Stimulated activated naive CD4-positive, alpha-beta T cell (primary cell): Measurements from ENCODE around the gene OR2D2.
"Not testable (repeated sequence)": the region's sequence is repeated elsewhere in the genome, so short reads cannot be mapped to it uniquely, and the experiment has no call there.

Experiments used
- DNase-seq, 6 experiments: peaks; one replicate each; lab custom pipeline; 2025; lab: John Stamatoyannopoulos, UW

The OR2D2 gene, protein sequence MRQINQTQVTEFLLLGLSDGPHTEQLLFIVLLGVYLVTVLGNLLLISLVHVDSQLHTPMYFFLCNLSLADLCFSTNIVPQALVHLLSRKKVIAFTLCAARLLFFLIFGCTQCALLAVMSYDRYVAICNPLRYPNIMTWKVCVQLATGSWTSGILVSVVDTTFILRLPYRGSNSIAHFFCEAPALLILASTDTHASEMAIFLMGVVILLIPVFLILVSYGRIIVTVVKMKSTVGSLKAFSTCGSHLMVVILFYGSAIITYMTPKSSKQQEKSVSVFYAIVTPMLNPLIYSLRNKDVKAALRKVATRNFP

DNA sequence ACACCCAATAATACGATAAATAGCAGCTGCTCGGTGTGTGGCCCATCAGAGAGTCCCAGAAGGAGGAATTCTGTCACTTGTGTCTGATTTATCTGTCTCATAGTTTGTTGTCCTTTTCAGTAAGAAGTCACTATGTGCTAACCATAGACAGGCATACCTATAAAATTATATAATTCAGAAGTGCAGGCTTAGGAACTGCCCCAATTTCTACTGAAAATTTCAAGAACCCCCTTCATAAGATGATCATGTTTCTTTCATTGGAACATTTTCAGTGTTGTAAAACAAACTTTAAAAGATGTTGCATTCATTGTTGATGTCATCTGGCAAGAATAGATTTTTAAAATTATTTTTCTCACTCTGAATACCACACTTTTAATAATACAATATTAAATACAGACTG lies at the start of gene OR2D2:
Gene OR2D2 (minus strand): TSS at position 101 of the 400 bp plus-strand sequence. CDS start 0 bp downstream, at position 101.
- no peak for DNase-seq

DNA sequence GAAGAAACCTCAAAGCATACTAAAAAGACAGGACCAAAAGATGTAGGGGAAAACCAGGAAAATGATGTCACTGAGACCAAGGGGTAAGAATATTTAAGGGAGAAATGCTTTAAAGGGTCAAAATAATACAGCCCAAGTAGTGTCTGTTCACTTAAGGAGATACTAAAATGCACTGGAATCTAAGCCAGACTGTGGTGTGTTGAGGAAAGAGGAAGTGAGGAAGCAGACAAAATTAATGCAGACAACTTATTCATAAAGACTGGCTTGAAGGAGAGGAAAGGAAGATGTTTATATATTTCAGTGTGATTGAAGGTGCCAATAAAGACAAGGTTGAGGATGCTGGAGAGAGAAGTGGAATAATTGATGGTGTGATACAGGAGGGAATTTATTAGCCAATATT lies 49.7 kb upstream of the OR2D2 start:
- DNase-seq: no peak

- DNase-seq: peak in 2 of 6 experiments; percentile 3 to 13
Observed at GRCh38 chr11:6932145-6932544, 39.8 kb upstream of the OR2D2 start.

- no peak for DNase-seq
Observed at GRCh38 chr11:6931146-6931713, 38.9 kb upstream of the OR2D2 start.

DNA sequence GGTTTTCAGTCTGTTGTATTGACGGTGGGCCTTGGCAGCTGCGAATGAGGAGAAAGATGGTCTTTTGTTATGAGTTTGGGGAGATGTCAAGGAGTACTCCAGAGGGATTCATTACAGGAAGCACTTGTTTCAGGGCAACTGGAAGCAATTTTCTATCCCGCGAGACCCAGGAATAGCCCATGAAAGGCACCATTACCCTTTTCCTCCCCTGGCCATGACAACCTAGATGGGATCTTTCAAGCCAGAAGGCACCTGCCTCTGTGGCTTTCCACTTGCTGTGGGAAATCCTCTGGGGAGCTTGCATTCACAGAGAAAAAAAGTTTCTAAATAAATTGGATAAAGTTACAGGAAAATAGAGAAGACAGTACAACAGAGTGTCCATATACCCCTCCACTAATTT lies 36.6 kb upstream of the OR2D2 start:
- no peak for DNase-seq

- no peak for DNase-seq
Observed at GRCh38 chr11:6927030-6927617, 34.8 kb upstream of the OR2D2 start.

GRCh38 chr11:6926208-6927029 lies 34.1 kb upstream of the OR2D2 start, which contains the start of gene ZNF215:
Gene ZNF215 (plus strand): TSS chr11:6926426. CDS start chr11:6932273, 5,847 bp downstream.
- DNase-seq: peak in 4 of 6 experiments; percentile 19 to 37 (median 25)

DNA sequence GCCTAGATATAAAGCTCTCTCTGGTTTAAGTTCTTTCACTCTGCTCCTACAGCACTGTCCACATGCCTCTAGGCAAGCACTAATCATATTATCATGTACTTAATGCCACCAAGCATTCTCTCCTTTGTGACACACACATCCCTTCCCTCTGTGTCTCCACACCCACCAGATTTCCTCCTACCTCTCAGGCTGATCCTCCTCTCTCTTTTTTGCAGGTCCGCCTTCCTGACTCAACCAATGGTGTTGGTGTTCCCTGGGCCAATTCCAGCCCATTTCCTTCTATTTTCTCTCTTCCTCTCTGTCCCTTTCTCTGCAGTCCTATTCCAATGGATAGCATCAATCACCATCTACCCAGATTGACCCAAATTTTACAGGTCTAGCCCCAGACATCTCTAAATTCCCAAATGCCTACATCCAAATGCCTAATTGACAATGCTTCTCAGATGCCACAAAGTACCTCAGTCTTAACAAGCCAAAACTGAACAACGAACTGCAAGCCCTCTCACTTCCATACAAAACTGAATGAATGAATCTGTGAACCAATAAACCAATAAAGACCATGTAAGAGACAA lies 33.4 kb upstream of the OR2D2 start:
- DNase-seq: no peak

GRCh38 chr11:6925007-6925577 lies 32.8 kb upstream of the OR2D2 start:
- no peak for DNase-seq

GRCh38 chr11:6920702-6921101 lies 28.4 kb upstream of the OR2D2 start, which contains the start of gene OR2D3:
Gene OR2D3 (plus strand): TSS chr11:6921002. CDS start chr11:6921002, 0 bp downstream.
- DNase-seq: no peak

DNA sequence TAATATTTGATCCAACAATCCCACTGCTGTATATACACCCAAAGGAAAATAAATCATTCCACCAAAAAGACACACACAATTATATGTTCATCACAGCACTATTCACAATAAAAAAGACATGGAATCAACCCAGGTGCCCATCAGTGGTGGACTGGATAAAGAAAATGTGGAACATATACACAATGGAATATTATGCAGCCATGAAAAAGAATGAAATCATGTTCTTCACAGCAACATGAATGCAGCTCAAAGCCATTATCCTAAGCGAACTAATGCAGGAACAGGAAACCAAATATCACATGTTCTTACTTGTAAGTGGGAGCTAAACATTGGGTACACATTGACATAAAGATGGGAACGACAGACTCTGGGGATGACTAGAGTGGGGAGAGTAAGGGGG lies 27.4 kb upstream of the OR2D2 start:
- DNase-seq: no peak

DNA sequence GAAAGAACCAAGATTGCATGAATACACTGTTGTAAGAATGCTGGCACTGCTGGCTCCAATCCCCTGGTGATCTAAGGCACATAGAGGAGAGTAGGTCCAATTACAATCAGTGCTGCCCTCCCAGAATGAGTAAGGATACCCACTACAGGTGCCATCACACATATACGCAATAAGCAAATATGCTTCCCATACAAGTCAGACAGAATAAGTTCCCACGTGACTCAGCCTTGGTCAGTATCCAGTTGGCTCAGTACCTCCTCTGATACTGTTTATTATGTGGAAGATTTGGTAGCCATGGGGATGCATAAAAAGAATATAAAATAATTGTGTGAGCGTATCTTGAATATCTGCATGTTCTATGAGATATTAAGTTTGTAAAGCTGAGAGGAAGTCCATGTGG lies 19.6 kb upstream of the OR2D2 start:
- no peak for DNase-seq

DNA sequence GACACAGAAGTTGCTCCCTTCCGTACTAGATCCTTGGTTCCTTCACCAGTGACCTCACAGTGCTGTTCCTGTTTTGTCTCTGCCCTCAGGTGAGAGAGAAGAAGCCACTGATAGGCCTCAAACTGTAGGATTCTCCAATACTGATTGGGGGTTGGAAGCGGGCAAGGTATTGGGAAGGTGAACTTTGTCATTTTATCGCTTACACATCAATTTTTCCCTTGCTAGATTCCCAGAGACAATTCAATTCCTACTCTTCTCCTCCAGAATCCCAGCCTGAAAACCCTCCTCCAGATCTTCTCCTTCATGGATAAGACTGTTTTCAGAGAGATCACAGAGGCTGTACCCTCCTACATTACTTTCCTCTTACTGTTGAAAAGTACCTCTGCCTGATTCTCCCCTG lies 19.1 kb upstream of the OR2D2 start:
- DNase-seq: no peak

GRCh38 chr11:6904804-6905203 lies 12.5 kb upstream of the OR2D2 start:
- not testable (repeated sequence) for DNase-seq

GRCh38 chr11:6900327-6900999 lies 8.2 kb upstream of the OR2D2 start:
- no peak for DNase-seq

DNA sequence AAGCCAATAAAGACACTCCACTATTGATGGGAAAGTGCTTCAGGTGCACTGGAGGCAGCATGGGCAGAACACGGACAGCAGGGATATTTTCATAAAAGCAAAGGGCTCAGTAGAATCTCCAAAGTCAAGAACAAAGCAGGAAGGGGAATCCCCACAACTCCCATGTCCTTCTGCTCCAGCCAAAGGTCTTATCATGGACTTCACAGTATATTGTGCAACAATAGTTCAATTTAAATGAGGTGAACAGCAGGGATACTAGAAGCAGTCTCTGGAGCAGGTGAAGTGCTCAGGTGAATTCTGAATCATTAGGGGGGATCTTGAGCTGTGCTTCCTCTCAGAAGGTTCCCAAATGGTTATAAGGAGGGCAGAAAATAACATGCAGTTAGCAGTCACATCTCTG lies 6.6 kb upstream of the OR2D2 start:
- no peak for DNase-seq

DNA sequence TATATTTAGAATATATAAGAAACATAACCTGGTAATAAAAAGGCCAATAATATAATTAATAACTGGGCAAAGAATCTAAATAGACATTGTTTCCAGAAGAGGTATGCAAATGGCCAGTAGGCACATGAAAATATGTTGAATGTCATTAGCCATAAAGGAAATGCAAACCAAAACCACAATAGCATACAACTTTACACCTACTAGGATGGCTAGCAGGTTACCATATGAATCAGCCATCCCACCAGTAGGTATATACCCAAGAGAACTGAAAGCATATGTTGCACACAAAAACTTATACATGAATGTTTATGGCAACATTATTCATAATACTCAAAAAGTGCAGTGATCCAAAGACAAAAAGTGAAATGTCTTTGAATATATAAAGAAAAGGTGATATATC lies 2.7 kb upstream of the OR2D2 start:
- DNase-seq: no peak

- DNase-seq: no peak
Observed at GRCh38 chr11:6894097-6894496, 1.8 kb upstream of the OR2D2 start.

GRCh38 chr11:6889835-6890234 lies 2.5 kb downstream of the OR2D2 start:
- no peak for DNase-seq

DNA sequence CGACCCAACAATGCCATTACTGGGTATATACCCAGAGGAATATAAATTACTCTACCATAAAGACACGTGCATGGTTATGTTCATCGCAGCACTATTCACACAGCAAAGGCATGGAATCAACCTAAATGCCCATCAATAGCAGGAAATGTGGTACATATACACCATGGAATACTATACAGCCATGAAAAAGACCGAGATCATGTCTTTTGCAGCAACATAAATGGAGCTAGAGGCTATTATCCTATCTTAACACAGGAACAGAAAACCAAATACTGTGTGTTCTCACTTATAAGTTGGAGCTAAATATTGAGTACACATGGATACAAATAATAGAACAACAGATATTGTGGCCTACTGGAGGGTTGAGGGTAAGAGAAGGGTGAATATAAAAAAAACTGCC lies 3.5 kb downstream of the OR2D2 start:
- DNase-seq: no peak

GRCh38 chr11:6887711-6888110 lies 4.6 kb downstream of the OR2D2 start:
- not testable (repeated sequence) for DNase-seq
